ENCODE measurements around the gene SHQ1.

The SHQ1 gene

GRCh38 chr3:72821161-72821781 is 27.0 kb downstream of the SHQ1 start:
- DNase-seq (no peak), ATAC-seq (peak; percentile 50)
- Mint-ChIP-seq H3K9me3 (no peaks in the 10 kb centered on the region), H3K27me3 (no peaks in the 10 kb centered on the region), H3K4me3 (no peak overlapping the region), H3K36me3 (ENCODE audit: low read depth) (peaks cover 13% of the 10 kb centered on the region), H3K4me1 (peaks cover 10% of the 10 kb centered on the region), H3K27ac (no peak overlapping the region)

GRCh38 chr3:72820415-72820814 is 27.8 kb downstream of the SHQ1 start:
- peaks cover 20% of the 10 kb centered on the region for H3K36me3 Mint-ChIP-seq (ENCODE audit: low read depth)
- no peak for ATAC-seq
- H3K27me3 Mint-ChIP-seq = no peaks in the 10 kb centered on the region
- H3K4me1 Mint-ChIP-seq = peaks cover 13% of the 10 kb centered on the region
- H3K9me3 Mint-ChIP-seq = no peaks in the 10 kb centered on the region
- H3K4me3 Mint-ChIP-seq = no peak overlapping the region
- no peak for DNase-seq
- H3K27ac Mint-ChIP-seq = no peak overlapping the region

GRCh38 chr3:72818905-72819304 is 29.3 kb downstream of the SHQ1 start:
- H3K4me1 Mint-ChIP-seq = peaks cover 15% of the 10 kb centered on the region
- no peak for DNase-seq

GRCh38 chr3:72818092-72818773 is 30.0 kb downstream of the SHQ1 start:
- no peaks in the 10 kb centered on the region for H3K27me3 Mint-ChIP-seq
- ATAC-seq (no peak), DNase-seq (no peak)
- H3K9me3 Mint-ChIP-seq = no peaks in the 10 kb centered on the region
- peak overlapping the region; percentile 18 for H3K27ac Mint-ChIP-seq
- peaks cover 25% of the 10 kb centered on the region for H3K36me3 Mint-ChIP-seq (ENCODE audit: low read depth)
- H3K4me3 Mint-ChIP-seq = no peak overlapping the region
- peaks cover 15% of the 10 kb centered on the region for H3K4me1 Mint-ChIP-seq

More at GRCh38 chr3:72818905-72819304, 29.3 kb downstream of the SHQ1 start:
- H3K27ac Mint-ChIP-seq = no peak overlapping the region
- no peak overlapping the region for H3K4me3 Mint-ChIP-seq
- no peaks in the 10 kb centered on the region for H3K27me3 Mint-ChIP-seq
- peak; percentile 61 for ATAC-seq
- peaks cover 23% of the 10 kb centered on the region for H3K36me3 Mint-ChIP-seq (ENCODE audit: low read depth)
- H3K9me3 Mint-ChIP-seq = no peaks in the 10 kb centered on the region

GRCh38 chr3:72816862-72817355 is 31.3 kb downstream of the SHQ1 start:
- Mint-ChIP-seq H3K4me3 (no peak overlapping the region), H3K4me1 (peaks cover 15% of the 10 kb centered on the region), H3K27me3 (no peaks in the 10 kb centered on the region), H3K36me3 (ENCODE audit: low read depth) (peaks cover 33% of the 10 kb centered on the region), H3K27ac (peak overlapping the region; percentile 4), H3K9me3 (no peaks in the 10 kb centered on the region)
- peak; percentile 16 for DNase-seq
- ATAC-seq = peak; percentile 83

GRCh38 chr3:72814308-72814707 is 33.9 kb downstream of the SHQ1 start:
- Mint-ChIP-seq H3K4me1 (peaks cover 15% of the 10 kb centered on the region), H3K9me3 (no peaks in the 10 kb centered on the region), H3K36me3 (ENCODE audit: low read depth) (peaks cover 45% of the 10 kb centered on the region), H3K4me3 (no peak overlapping the region), H3K27ac (no peak overlapping the region), H3K27me3 (no peaks in the 10 kb centered on the region)
- ATAC-seq (no peak), DNase-seq (no peak)

GRCh38 chr3:72812201-72812600 is 36.0 kb downstream of the SHQ1 start:
- peaks cover 11% of the 10 kb centered on the region for H3K4me1 Mint-ChIP-seq
- no peaks in the 10 kb centered on the region for H3K27me3 Mint-ChIP-seq
- ATAC-seq (no peak), DNase-seq (no peak)
- peaks cover 50% of the 10 kb centered on the region for H3K36me3 Mint-ChIP-seq (ENCODE audit: low read depth)
- no peaks in the 10 kb centered on the region for H3K9me3 Mint-ChIP-seq
- H3K4me3 Mint-ChIP-seq = no peak overlapping the region
- no peak overlapping the region for H3K27ac Mint-ChIP-seq

GRCh38 chr3:72811571-72811970 is 36.7 kb downstream of the SHQ1 start:
- no peak overlapping the region for H3K4me3 Mint-ChIP-seq
- ATAC-seq (no peak), DNase-seq (no peak)
- H3K9me3 Mint-ChIP-seq = no peaks in the 10 kb centered on the region
- no peak overlapping the region for H3K27ac Mint-ChIP-seq
- H3K27me3 Mint-ChIP-seq = no peaks in the 10 kb centered on the region
- peaks cover 6% of the 10 kb centered on the region for H3K4me1 Mint-ChIP-seq
- H3K36me3 Mint-ChIP-seq (ENCODE audit: low read depth) = peaks cover 49% of the 10 kb centered on the region

- Mint-ChIP-seq H3K4me3 (no peak overlapping the region), H3K9me3 (no peaks in the 10 kb centered on the region), H3K4me1 (peaks cover 2% of the 10 kb centered on the region), H3K27me3 (no peaks in the 10 kb centered on the region), H3K36me3 (ENCODE audit: low read depth) (peaks cover 48% of the 10 kb centered on the region), H3K27ac (no peak overlapping the region)
- ATAC-seq (no peak), DNase-seq (no peak)
Observed at GRCh38 chr3:72810659-72811434, 37.4 kb downstream of the SHQ1 start.

GRCh38 chr3:72810063-72810462 is 38.2 kb downstream of the SHQ1 start:
- no peak overlapping the region for H3K27ac Mint-ChIP-seq
- H3K4me3 Mint-ChIP-seq = no peak overlapping the region
- peaks cover 44% of the 10 kb centered on the region for H3K36me3 Mint-ChIP-seq (ENCODE audit: low read depth)
- H3K27me3 Mint-ChIP-seq = no peaks in the 10 kb centered on the region
- DNase-seq (no peak), ATAC-seq (no peak)
- H3K9me3 Mint-ChIP-seq = no peaks in the 10 kb centered on the region
- peaks cover 2% of the 10 kb centered on the region for H3K4me1 Mint-ChIP-seq

- Mint-ChIP-seq H3K4me1 (peaks cover 26% of the 10 kb centered on the region), H3K9me3 (no peaks in the 10 kb centered on the region), H3K36me3 (ENCODE audit: low read depth) (peaks cover 31% of the 10 kb centered on the region), H3K27me3 (no peaks in the 10 kb centered on the region), H3K27ac (no peak overlapping the region), H3K4me3 (no peak overlapping the region)
- no peak for ATAC-seq
- no peak for DNase-seq
Observed at GRCh38 chr3:72804361-72804760, 43.9 kb downstream of the SHQ1 start.

- no peak overlapping the region for H3K4me3 Mint-ChIP-seq
- no peak overlapping the region for H3K27ac Mint-ChIP-seq
- peaks cover 29% of the 10 kb centered on the region for H3K4me1 Mint-ChIP-seq
- H3K9me3 Mint-ChIP-seq = no peaks in the 10 kb centered on the region
- ATAC-seq (no peak), DNase-seq (no peak)
- H3K27me3 Mint-ChIP-seq = no peaks in the 10 kb centered on the region
- H3K36me3 Mint-ChIP-seq (ENCODE audit: low read depth) = peaks cover 26% of the 10 kb centered on the region
Observed at GRCh38 chr3:72803573-72803972, 44.7 kb downstream of the SHQ1 start.

GRCh38 chr3:72802001-72802400 is 46.2 kb downstream of the SHQ1 start:
- Mint-ChIP-seq H3K27ac (no peak overlapping the region), H3K4me3 (no peak overlapping the region), H3K27me3 (no peaks in the 10 kb centered on the region), H3K9me3 (no peaks in the 10 kb centered on the region), H3K36me3 (ENCODE audit: low read depth) (peaks cover 28% of the 10 kb centered on the region), H3K4me1 (peaks cover 31% of the 10 kb centered on the region)
- DNase-seq (no peak), ATAC-seq (no peak)

- Mint-ChIP-seq H3K36me3 (ENCODE audit: low read depth) (peaks cover 29% of the 10 kb centered on the region), H3K4me1 (peaks cover 31% of the 10 kb centered on the region), H3K27ac (peak overlapping the region; percentile 54), H3K9me3 (no peaks in the 10 kb centered on the region), H3K27me3 (no peaks in the 10 kb centered on the region), H3K4me3 (no peak overlapping the region)
- DNase-seq (no peak), ATAC-seq (peak; percentile 82)
Observed at GRCh38 chr3:72800869-72801268, 47.4 kb downstream of the SHQ1 start.
